IMR-90 (cell line): ENCODE results near the gene EYS. TPM values are rescaled to one million over a fixed set of nuclear protein-coding genes. Genes with fewer than 3 reads are reported as not detected.
A peak's percentile ranks its signal among the peaks of the same experiment; 100 is the strongest.

Experiments used
- ATAC-seq: fragments of 200-7000 bp; cut with Tn5 transposase; 2 replicates; pipeline ENCODE4 v1.9.1; 2020; ENCODE audit warnings: low read depth, mild to moderate bottlenecking, moderate library complexity
- BruUV-seq: library from RNA; stranded (reverse); fragments of 400-500 nt; replicated peaks from 2 replicates; lab custom pipeline; 2021; lab: Mats Ljungman, UMichigan
- CTCF ChIA-PET: fragments of 300-600 bp; formaldehyde crosslinking; extraction: SDS; loops from one replicate; lab custom pipeline; 2021; ENCODE audit warnings: antibody characterized with exemption; lab: Yijun Ruan, JAX
- POLR2A ChIA-PET: fragments of 300-600 bp; sonication (Branson Sonifier 250); formaldehyde crosslinking; loops from one replicate; lab custom pipeline; 2022; ENCODE audit warnings: antibody characterized with exemption; ENCODE audit not compliant: unreplicated experiment; lab: Charles Lee
- DNase-seq: peaks from one replicate; pipeline ENCODE4 v3.0.0; 2013
- H2AFZ ChIP-seq: replicated peaks from 2 replicates; pipeline ENCODE3; 2013; ENCODE audit warnings: low read length, mild to moderate bottlenecking; ENCODE audit not compliant: poor library complexity
- H2AK5ac ChIP-seq: 2 replicates; pipeline ENCODE4 v1.6.1; 2013; ENCODE audit warnings: low read depth, low read length, inconsistent platforms
- H2AK9ac ChIP-seq: replicated peaks from 2 replicates; pipeline ENCODE3; 2013; ENCODE audit warnings: mild to moderate bottlenecking, low read depth, low read length, moderate library complexity; ENCODE audit not compliant: poor library complexity
- H2BK120ac ChIP-seq: 2 replicates; pipeline ENCODE4 v1.6.1; 2013; ENCODE audit warnings: low read depth, low read length, inconsistent platforms
- H2BK15ac ChIP-seq: 3 replicates; pipeline ENCODE4 v1.6.1; 2013; ENCODE audit warnings: low read depth, low read length, inconsistent platforms
- H2BK20ac ChIP-seq: 2 replicates; pipeline ENCODE4 v1.6.1; 2013; ENCODE audit warnings: low read depth, mild to moderate bottlenecking, inconsistent platforms, low read length, moderate library complexity
- H2BK5ac ChIP-seq: 2 replicates; pipeline ENCODE4 v1.6.1; 2013; ENCODE audit warnings: mild to moderate bottlenecking, low read depth, low read length, inconsistent platforms; ENCODE audit not compliant: poor library complexity, severe bottlenecking
- H3K14ac ChIP-seq: replicated peaks from 2 replicates; pipeline ENCODE4 v1.6.1; 2013; ENCODE audit warnings: low read depth, low read length, inconsistent platforms
- H3K18ac ChIP-seq: 2 replicates; pipeline ENCODE4 v1.6.1; 2013; ENCODE audit warnings: low read depth, low read length, control low read depth
- H3K23ac ChIP-seq: 2 replicates; pipeline ENCODE4 v1.6.1; 2013; ENCODE audit warnings: low read depth, low read length, inconsistent platforms
- H3K27ac ChIP-seq: 2 replicates; pipeline ENCODE4 v1.5.1; 2013; ENCODE audit warnings: mild to moderate bottlenecking, control low read depth, low read length; ENCODE audit not compliant: insufficient read depth
- H3K27me3 ChIP-seq: 2 replicates; pipeline ENCODE4 v1.6.1; 2013; ENCODE audit warnings: low read length; ENCODE audit not compliant: control insufficient read depth, insufficient read depth
- H3K36me3 ChIP-seq: 2 replicates; pipeline ENCODE4 v1.6.1; 2013; ENCODE audit warnings: low read length, mixed read lengths; ENCODE audit not compliant: control insufficient read depth, insufficient read depth
- H3K4ac ChIP-seq: 2 replicates; pipeline ENCODE4 v1.6.1; 2013; ENCODE audit warnings: low read depth, low read length, inconsistent platforms
- H3K4me1 ChIP-seq: 2 replicates; pipeline ENCODE4 v1.6.1; 2013; ENCODE audit warnings: low read length, mixed read lengths; ENCODE audit not compliant: control insufficient read depth, insufficient read depth
- H3K4me2 ChIP-seq: 2 replicates; pipeline ENCODE4 v1.6.1; 2013; ENCODE audit warnings: low read depth, mild to moderate bottlenecking, control low read depth, low read length, moderate library complexity
- H3K4me3 ChIP-seq: 2 replicates; pipeline ENCODE4 v1.5.1; 2013; ENCODE audit warnings: low read depth, mild to moderate bottlenecking, control low read depth, low read length, moderate library complexity; ENCODE audit not compliant: insufficient read depth
- H3K56ac ChIP-seq: 2 replicates; pipeline ENCODE4 v1.6.1; 2013; ENCODE audit warnings: low read length, inconsistent platforms; ENCODE audit not compliant: insufficient read depth; ENCODE audit errors: extremely low read depth
- H3K79me1 ChIP-seq, 2 experiments: 2 replicates each; pipeline ENCODE4 v1.6.1; 2013; ENCODE audit warnings: low read length in 2 of 2, inconsistent platforms in 1 of 2, low read depth in 1 of 2
- H3K9ac ChIP-seq: 2 replicates; pipeline ENCODE4 v1.6.1; 2013; ENCODE audit warnings: low read depth, low read length, control low read depth
- H3K9me1 ChIP-seq: 2 replicates; pipeline ENCODE4 v1.6.1; 2013; ENCODE audit warnings: low read length, inconsistent platforms; ENCODE audit not compliant: insufficient read depth
- H3K9me3 ChIP-seq: 2 replicates; pipeline ENCODE4 v1.6.1; 2013; ENCODE audit warnings: low read length; ENCODE audit not compliant: control insufficient read depth, insufficient read depth
- H4K20me1 ChIP-seq: 2 replicates; pipeline ENCODE4 v1.6.1; 2013; ENCODE audit warnings: low read length, inconsistent platforms; ENCODE audit not compliant: insufficient read depth
- H4K5ac ChIP-seq: 2 replicates; pipeline ENCODE4 v1.6.1; 2013; ENCODE audit warnings: mild to moderate bottlenecking, low read depth, low read length, control low read depth
- H4K8ac ChIP-seq, 2 experiments: 2 replicates each; pipeline ENCODE4 v1.6.1; 2013; ENCODE audit warnings: low read depth in 2 of 2, low read length in 2 of 2, control low read depth in 1 of 2, inconsistent platforms in 1 of 2
- H4K91ac ChIP-seq: 2 replicates; pipeline ENCODE4 v1.6.1; 2013; ENCODE audit warnings: low read depth, low read length, inconsistent platforms; ENCODE audit not compliant: insufficient read depth
- BHLHE40 ChIP-seq: fragments of 150-350 bp; IDR thresholded peaks from 2 replicates; pipeline ENCODE4 v1.6.1; 2016; ENCODE audit warnings: mild to moderate bottlenecking, low read depth, low read length
- CEBPB ChIP-seq: IDR thresholded peaks from 2 replicates; pipeline ENCODE4 v1.6.1; 2012; ENCODE audit warnings: low read depth, low read length, improper control_type of control experiment
- WGBS, 2 experiments: methylation state at CpG; one replicate each; pipeline versions ENCODE4 v1.1.5 to v1.1.7; 2013; ENCODE audit warnings: missing lambda C conversion rate in 2 of 2; ENCODE audit not compliant: insufficient read length in 1 of 2; ENCODE audit errors: extremely low coverage in 2 of 2; 5-methylcytosine and 5-hydroxymethylcytosine counted together
- dilution Hi-C: fragments of 300-500 bp; cut with HindIII; formaldehyde crosslinking; loops from one replicate; pipeline ENCODE4 v1.14.3; 2018; ENCODE audit warnings: low sequenced_read_pairs; ENCODE audit not compliant: unreplicated experiment
- in situ Hi-C: fragments of 300-500 bp; cut with MboI; formaldehyde crosslinking; loops from 3 replicates; pipeline ENCODE4 v1.14.3; 2019; ENCODE audit warnings: low sequenced_read_pairs, inconsistent platforms, mixed read lengths
- intact Hi-C: fragments of 100-400 bp; cut with micrococcal nuclease; formaldehyde crosslinking; loops from 2 replicates; pipeline ENCODE4 v1.10.0; 2022
- polyA plus RNA-seq, 3 experiments: library from polyadenylated mRNA; depleted of rRNA; stranded (reverse); fragments of >200 nt; gene quantifications; 2 replicates each; pipeline ENCODE4 v1.2.3, GENCODE V29; 2012; ENCODE audit warnings: low replicate concordance in 1 of 3
- total RNA-seq: library from RNA; depleted of rRNA; stranded (reverse); fragments of >200 nt; gene quantifications from 2 replicates; pipeline ENCODE4 v1.2.3, GENCODE V29; 2012

EYS gene
- total and polyA plus RNA-seq, 2 of the 4 experiments (the other 2 are of a cell fraction), result under 0.01 TPM; not detected in 1

DNA sequence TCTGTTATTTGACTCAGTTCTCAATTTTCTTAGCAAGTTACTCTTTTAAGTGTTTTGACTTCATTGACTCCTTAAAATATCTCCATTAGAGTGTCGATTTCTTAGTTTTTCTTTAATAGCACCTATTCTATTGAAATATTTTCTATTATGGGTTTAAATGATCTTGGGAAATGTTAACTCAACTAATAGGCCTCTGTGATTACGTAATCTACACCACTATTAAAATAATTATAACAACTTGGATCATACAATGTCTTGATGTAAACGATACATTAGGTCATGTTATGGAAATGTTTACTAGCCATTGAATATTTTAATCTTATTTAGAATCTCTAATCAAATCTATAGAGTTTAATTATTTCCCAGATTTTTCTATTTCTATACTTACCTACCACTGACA lies 550.0 kb downstream of the EYS start:
- no peak for TF ChIP-seq BHLHE40
- peak; percentile 27; the same call in 1 of the 2 replicates for TF ChIP-seq CEBPB

More for the DNA sequence above, 550.0 kb downstream of the EYS start:
- dilution Hi-C loops, result no loop called here
- ChIA-PET POLR2A (no interaction called here), CTCF (no interaction called here)
- Histone ChIP-seq H2BK120ac (no peak overlapping the region), H3K18ac (no peak overlapping the region), H3K14ac (no peak overlapping the region), H3K9ac (no peak overlapping the region), H3K9me3 (no peaks in the 10 kb centered on the region), H4K5ac (no peak overlapping the region), H4K20me1 (no peaks in the 10 kb centered on the region), H4K8ac (no peak overlapping the region), H2AK9ac (no peak overlapping the region), H2BK15ac (no peak overlapping the region), H3K4ac (no peak overlapping the region), H3K9me1 (no peaks in the 10 kb centered on the region), H3K23ac (no peak overlapping the region), H2AK5ac (no peak overlapping the region), H2AFZ (no peak overlapping the region), H2BK5ac (no peak overlapping the region), H3K4me3 (no peak overlapping the region), H3K27ac (no peak overlapping the region), H3K4me2 (no peak overlapping the region), H3K36me3 (no peaks in the 10 kb centered on the region), H3K4me1 (no peaks in the 10 kb centered on the region), H3K56ac (no peak overlapping the region), H3K27me3 (no peaks in the 10 kb centered on the region), H3K79me1 (no peaks in the 10 kb centered on the region), H4K91ac (no peak overlapping the region), H2BK20ac (no peak overlapping the region)
- no TSS peak for BruUV-seq
- no CpG with 5 or more reads among the region's 3 CpGs for WGBS, 2 experiments
- ATAC-seq (no peak), DNase-seq (no peak)
- intact Hi-C loops, result no loop called here
- in situ Hi-C loops, result no loop called here
